Left lung (tissue), 14 donors: ENCODE results near the gene SLC25A18. TPM values are rescaled to one million over a fixed set of nuclear protein-coding genes. Genes with fewer than 3 reads are reported as not detected.
"Not testable (repeated sequence)": the region's sequence is repeated elsewhere in the genome, so short reads cannot be mapped to it uniquely, and the experiment has no call there.

Source experiments
- ATAC-seq: fragments of 200-7000 bp; cut with Tn5 transposase; one replicate; pipeline ENCODE4 v1.9.1; 2020; ENCODE audit warnings: moderate library complexity
- DNase-seq, 4 donors: peaks; one replicate each; pipeline ENCODE4 v3.0.0-alpha.2; 2013 to 2020
- H3K27ac ChIP-seq, 2 donors: fragments of 200-600 bp; sonication (generic) in 1 of 2; one replicate each; pipeline versions ENCODE4 v1.5.0 to v1.8.0; 2020 to 2021
- H3K27me3 ChIP-seq, 2 donors: fragments of 200-600 bp; sonication (generic) in 1 of 2; one replicate each; pipeline versions ENCODE4 v1.5.0 to v1.8.0; 2020 to 2021
- H3K36me3 ChIP-seq, 2 donors: fragments of 200-600 bp; sonication (generic) in 1 of 2; one replicate each; pipeline versions ENCODE4 v1.5.0 to v1.8.0; 2020 to 2021
- H3K4me1 ChIP-seq, 2 donors: fragments of 200-600 bp; one replicate each; pipeline ENCODE4 v1.8.0; 2021
- H3K4me3 ChIP-seq, 2 donors: fragments of 200-600 bp; sonication (generic) in 1 of 2; one replicate each; pipeline versions ENCODE4 v1.5.0 to v1.8.0; 2020 to 2021; ENCODE audit warnings: mild to moderate bottlenecking in 1 of 2
- H3K9me3 ChIP-seq, 2 donors: fragments of 200-600 bp; sonication (generic) in 1 of 2; one replicate each; pipeline versions ENCODE4 v1.5.0 to v1.8.0; 2020 to 2021
- CTCF ChIP-seq, 2 donors: fragments of 200-600 bp; sonication (generic) in 1 of 2; IDR thresholded peaks; one replicate each; pipeline versions ENCODE4 v1.5.0 to v1.8.0; 2021; ENCODE audit warnings: antibody characterized with exemption in 2 of 2
- intact Hi-C, 2 donors: fragments of 100-400 bp; cut with DNase I; formaldehyde crosslinking; loops; one replicate each; pipeline versions ENCODE4 v1.11.2 to v1.14.2; 2022
- long read RNA-seq, 12 donors: library from polyadenylated mRNA in 2 of 12; unstranded in 2 of 12; transcript quantifications; one replicate each; pipeline ENCODE4 v2.0.0 and lab custom pipeline, GENCODE V29; 2019 to 2026
- polyA plus RNA-seq, 6 donors: library from polyadenylated mRNA; unstranded; fragments of 120-200 nt; gene quantifications; one replicate each; pipeline ENCODE4 v1.2.1, GENCODE V29; 2013; ENCODE audit not compliant: insufficient read length in 6 of 6
- total RNA-seq, 2 donors: library from RNA; stranded (reverse); fragmentation: NEBNext Ultra II Directional; extraction: Animal tissue kit (Norgen Biotek cat#: 25700); gene quantifications; one replicate each; pipeline ENCODE4 v1.2.1, GENCODE V29; 2021
- donor health status: DM: no; HTN: yes; CAD: no.
- donor health status: DM: no; HTN: no; CAD: no.

The SLC25A18 gene
- under 1 TPM; 0.26 to 0.50 TPM for total RNA-seq
- under 1 TPM; 0.26 to 0.56 (median 0.40) TPM for polyA plus RNA-seq
- long read RNA-seq, donor 1: 0 reads
- long read RNA-seq, donor 2: 0 reads
- long read RNA-seq, donor 3: 0 reads
- long read RNA-seq, donor 4: 0 reads
- long read RNA-seq, donor 5: 0 reads
- long read RNA-seq, donor 6: 0 reads
- long read RNA-seq, donor 7: 0 reads
- long read RNA-seq, donor 8: 0 reads
- long read RNA-seq, donor 9: 0 reads
- long read RNA-seq, donor 10: 0 reads
- long read RNA-seq, donor 11, partial matches to known transcripts: 201 of 204 reads
- long read RNA-seq, donor 11, other reads (novel, unspliced or antisense): 0 of 204 reads
- long read RNA-seq, donor 12: 0 reads

- no peak for TF ChIP-seq CTCF (IDR thresholded peaks at IDR 0.05)
- Histone ChIP-seq H3K27me3 (no peaks in the 10 kb centered on the region), H3K27ac (peak within 1 kb of the TSS in 1 of 2 donors; percentile 30), H3K9me3 (no peaks in the 10 kb centered on the region), H3K4me3 (no peak within 1 kb of the TSS), H3K4me1 (peaks cover 0 to 10% of the 10 kb centered on the region in 2 donors), H3K36me3 (no peaks in the 10 kb centered on the region)
- intact Hi-C loops: no loop called here
- ATAC-seq (peak; percentile 85), DNase-seq (no peak)
Observed at GRCh38 chr22:17562906-17563870, at the start of gene SLC25A18. TSS of gene SLC25A18 (plus strand) at chr22:17563498. CDS start at chr22:17579945, 16,447 bp downstream.

- no peak overlapping the region for H3K27ac ChIP-seq
- H3K9me3 ChIP-seq: no peaks in the 10 kb centered on the region
- no peaks in the 10 kb centered on the region for H3K27me3 ChIP-seq
- DNase-seq: no peak
- no peaks in the 10 kb centered on the region for H3K4me1 ChIP-seq
- TF ChIP-seq CTCF (IDR thresholded peaks at IDR 0.05): no peak
- no peak overlapping the region for H3K4me3 ChIP-seq
- no peak for ATAC-seq
- intact Hi-C loops: no loop called here
- H3K36me3 ChIP-seq: no peaks in the 10 kb centered on the region
Observed at GRCh38 chr22:17513612-17514011, 49.7 kb upstream of the SLC25A18 start.

GRCh38 chr22:17514084-17514483 is 49.2 kb upstream of the SLC25A18 start:
- H3K27me3 ChIP-seq: no peaks in the 10 kb centered on the region
- no peak overlapping the region for H3K27ac ChIP-seq
- no peaks in the 10 kb centered on the region for H3K9me3 ChIP-seq
- no peak for TF ChIP-seq CTCF (IDR thresholded peaks at IDR 0.05)
- DNase-seq (no peak), ATAC-seq (no peak)
- H3K36me3 ChIP-seq: no peaks in the 10 kb centered on the region
- H3K4me3 ChIP-seq: no peak overlapping the region
- H3K4me1 ChIP-seq: no peaks in the 10 kb centered on the region
- intact Hi-C loops: no loop called here

GRCh38 chr22:17518406-17518805 is 44.9 kb upstream of the SLC25A18 start:
- Histone ChIP-seq H3K4me3 (no peak overlapping the region), H3K36me3 (no peaks in the 10 kb centered on the region), H3K27me3 (no peaks in the 10 kb centered on the region), H3K27ac (no peak overlapping the region), H3K9me3 (no peaks in the 10 kb centered on the region), H3K4me1 (no peaks in the 10 kb centered on the region)
- ATAC-seq (no peak), DNase-seq (no peak)
- intact Hi-C loops: no loop called here
- no peak for TF ChIP-seq CTCF (IDR thresholded peaks at IDR 0.05)

- DNase-seq, H3K4me1 ChIP-seq, H3K27ac ChIP-seq, H3K36me3 ChIP-seq, H3K9me3 ChIP-seq, intact Hi-C loops, ATAC-seq, H3K4me3 ChIP-seq, H3K27me3 ChIP-seq: not testable (repeated sequence)
Observed at GRCh38 chr22:17521971-17522370, 41.3 kb upstream of the SLC25A18 start.
